Mucosa of gallbladder (tissue), 1 donor: ENCODE results near the gene OCA2. TPM values are rescaled to one million over a fixed set of nuclear protein-coding genes. Genes with fewer than 3 reads are reported as not detected.

Experiments
- DNase-seq: peaks from one replicate; pipeline ENCODE4 v3.0.0-alpha.2; 2020; ENCODE audit warnings: low spot score
- total RNA-seq: library from RNA; stranded (reverse); gene quantifications from one replicate; pipeline ENCODE4 v1.2.1, GENCODE V29; 2021
- donor health status: DM: no; HTN: no; CAD: no.

Gene OCA2
- total RNA-seq, 1 donor from 2014 or later = not detected

GRCh38 chr15:28079313-28079969, 19.7 kb downstream of the OCA2 start:
- no peak for DNase-seq

- no peak for DNase-seq
These were observed 20.9 kb downstream of the OCA2 start for GRCh38 chr15:28078191-28078719.

GRCh38 chr15:28075573-28075972, 23.5 kb downstream of the OCA2 start:
- no peak for DNase-seq

- no peak for DNase-seq
These were observed 30.2 kb downstream of the OCA2 start for GRCh38 chr15:28068930-28069329.

- no peak for DNase-seq
These were observed 32.9 kb downstream of the OCA2 start for GRCh38 chr15:28066231-28066630.

GRCh38 chr15:28060005-28060404, 39.1 kb downstream of the OCA2 start:
- DNase-seq = no peak

- no peak for DNase-seq
These were observed 41.0 kb downstream of the OCA2 start for GRCh38 chr15:28058082-28058481.

GRCh38 chr15:28051955-28052633, 47.0 kb downstream of the OCA2 start:
- no peak for DNase-seq

GRCh38 chr15:28049581-28049980, 49.5 kb downstream of the OCA2 start:
- no peak for DNase-seq

- DNase-seq = no peak
These were observed 51.8 kb downstream of the OCA2 start for GRCh38 chr15:28047277-28047676.

- no peak for DNase-seq
These were observed 54.9 kb downstream of the OCA2 start for GRCh38 chr15:28044121-28044672.

GRCh38 chr15:28043691-28044091, 55.4 kb downstream of the OCA2 start:
- no peak for DNase-seq

- no peak for DNase-seq
These were observed 61.0 kb downstream of the OCA2 start for GRCh38 chr15:28037969-28038590.

- no peak for DNase-seq
These were observed 65.7 kb downstream of the OCA2 start for GRCh38 chr15:28033443-28033842.

GRCh38 chr15:28030801-28031200, 68.3 kb downstream of the OCA2 start:
- DNase-seq = no peak

- no peak for DNase-seq
These were observed 71.4 kb downstream of the OCA2 start for GRCh38 chr15:28027714-28028076.

- DNase-seq = no peak
These were observed 72.1 kb downstream of the OCA2 start for GRCh38 chr15:28026764-28027713.

- no peak for DNase-seq
These were observed 72.9 kb downstream of the OCA2 start for GRCh38 chr15:28026221-28026620.

GRCh38 chr15:28025413-28025812, 73.7 kb downstream of the OCA2 start:
- no peak for DNase-seq

GRCh38 chr15:28024889-28025250, 74.2 kb downstream of the OCA2 start:
- no peak for DNase-seq
